Fibroblast of mammary gland (primary cell): ENCODE results near the gene COMMD10.
A peak's percentile ranks its signal among the peaks of the same experiment; 100 is the strongest.
"Not testable (repeated sequence)": the region's sequence is repeated elsewhere in the genome, so short reads cannot be mapped to it uniquely, and the experiment has no call there.

Experiments used
- DNase-seq: peaks from one replicate; pipeline ENCODE4 v3.0.0-alpha.2; 2010; ENCODE audit warnings: low read depth
- H3K4me3 ChIP-seq: 2 replicates; pipeline ENCODE4 v1.5.1; 2011; ENCODE audit warnings: low read depth, mild to moderate bottlenecking, low read length, moderate library complexity; ENCODE audit not compliant: control insufficient read depth
- TF ChIP-seq, protein P1 (sequence below): conservative IDR thresholded peaks from 2 replicates; pipeline ENCODE4 v1.5.1; 2011; ENCODE audit warnings: low read depth, low read length, inconsistent platforms; ENCODE audit not compliant: control insufficient read depth, insufficient read depth

The COMMD10 gene

DNA sequence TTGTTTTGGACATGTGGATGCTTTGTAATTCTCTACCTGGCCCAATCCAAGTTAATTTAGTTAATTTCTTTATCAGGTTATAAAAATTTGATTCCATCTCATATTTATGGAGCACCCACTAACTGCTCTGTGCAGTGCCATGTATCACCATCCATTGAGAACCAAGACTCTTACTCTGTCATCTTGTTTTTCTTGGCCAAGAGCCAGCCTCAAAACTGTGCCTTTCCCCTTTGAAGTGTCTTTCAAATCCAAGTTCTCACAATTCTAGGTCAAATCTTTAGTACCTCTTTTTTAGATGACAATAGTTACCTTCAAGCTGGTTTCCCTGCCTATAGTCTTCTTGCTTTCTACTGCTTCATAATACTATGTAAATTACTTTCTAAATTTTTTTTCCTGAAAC is 3.2 kb downstream of the COMMD10 start:
- H3K4me3 ChIP-seq = no peak overlapping the region
- TF ChIP-seq, protein P1, sequence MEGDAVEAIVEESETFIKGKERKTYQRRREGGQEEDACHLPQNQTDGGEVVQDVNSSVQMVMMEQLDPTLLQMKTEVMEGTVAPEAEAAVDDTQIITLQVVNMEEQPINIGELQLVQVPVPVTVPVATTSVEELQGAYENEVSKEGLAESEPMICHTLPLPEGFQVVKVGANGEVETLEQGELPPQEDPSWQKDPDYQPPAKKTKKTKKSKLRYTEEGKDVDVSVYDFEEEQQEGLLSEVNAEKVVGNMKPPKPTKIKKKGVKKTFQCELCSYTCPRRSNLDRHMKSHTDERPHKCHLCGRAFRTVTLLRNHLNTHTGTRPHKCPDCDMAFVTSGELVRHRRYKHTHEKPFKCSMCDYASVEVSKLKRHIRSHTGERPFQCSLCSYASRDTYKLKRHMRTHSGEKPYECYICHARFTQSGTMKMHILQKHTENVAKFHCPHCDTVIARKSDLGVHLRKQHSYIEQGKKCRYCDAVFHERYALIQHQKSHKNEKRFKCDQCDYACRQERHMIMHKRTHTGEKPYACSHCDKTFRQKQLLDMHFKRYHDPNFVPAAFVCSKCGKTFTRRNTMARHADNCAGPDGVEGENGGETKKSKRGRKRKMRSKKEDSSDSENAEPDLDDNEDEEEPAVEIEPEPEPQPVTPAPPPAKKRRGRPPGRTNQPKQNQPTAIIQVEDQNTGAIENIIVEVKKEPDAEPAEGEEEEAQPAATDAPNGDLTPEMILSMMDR = no peak
- DNase-seq = peak; percentile 12

DNA sequence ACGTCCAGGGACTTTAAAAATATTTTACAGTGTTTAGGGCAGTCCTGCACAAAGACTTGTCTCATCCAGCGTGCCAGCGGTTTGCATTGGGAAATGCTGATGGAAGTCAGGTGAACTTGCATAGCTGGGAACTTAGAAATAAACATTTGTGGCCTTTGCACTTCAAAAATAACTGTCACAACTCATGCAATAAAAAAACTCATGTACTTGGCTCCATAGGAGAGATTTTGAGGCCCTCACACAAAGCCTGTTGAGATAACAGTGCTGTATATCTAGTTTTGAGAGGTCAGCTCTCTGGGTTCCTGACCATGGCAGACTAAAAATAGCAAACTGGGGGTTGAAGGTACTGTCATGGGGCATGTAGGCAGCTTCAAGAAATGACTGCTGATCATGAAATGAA is 5.5 kb downstream of the COMMD10 start:
- no peak for DNase-seq
- H3K4me3 ChIP-seq = no peak overlapping the region
- TF ChIP-seq, protein P1 = no peak

DNA sequence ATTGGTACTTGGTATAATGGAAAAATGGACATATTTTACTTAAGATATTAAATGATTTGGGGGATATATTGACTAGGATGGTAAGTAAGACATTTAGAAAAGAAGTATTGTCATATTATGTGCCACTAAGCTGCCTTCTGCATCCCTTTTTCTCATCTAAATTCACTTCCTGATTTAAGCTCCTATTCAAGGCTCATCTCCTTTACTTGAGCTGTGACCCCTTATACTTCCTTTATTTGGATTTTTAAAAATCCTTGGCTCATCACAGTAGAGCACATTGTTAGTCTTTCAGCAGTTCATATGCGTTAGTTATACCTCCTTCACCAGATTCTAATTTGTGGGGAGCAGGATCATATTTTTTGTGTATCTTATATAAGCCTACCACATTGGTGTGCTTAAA is 6.6 kb downstream of the COMMD10 start:
- TF ChIP-seq, protein P1 = no peak
- DNase-seq = no peak
- no peak overlapping the region for H3K4me3 ChIP-seq

GRCh38 chr5:116097301-116097700 is 12.5 kb downstream of the COMMD10 start:
- TF ChIP-seq, protein P1 = no peak
- DNase-seq = no peak
- H3K4me3 ChIP-seq = no peak overlapping the region

DNA sequence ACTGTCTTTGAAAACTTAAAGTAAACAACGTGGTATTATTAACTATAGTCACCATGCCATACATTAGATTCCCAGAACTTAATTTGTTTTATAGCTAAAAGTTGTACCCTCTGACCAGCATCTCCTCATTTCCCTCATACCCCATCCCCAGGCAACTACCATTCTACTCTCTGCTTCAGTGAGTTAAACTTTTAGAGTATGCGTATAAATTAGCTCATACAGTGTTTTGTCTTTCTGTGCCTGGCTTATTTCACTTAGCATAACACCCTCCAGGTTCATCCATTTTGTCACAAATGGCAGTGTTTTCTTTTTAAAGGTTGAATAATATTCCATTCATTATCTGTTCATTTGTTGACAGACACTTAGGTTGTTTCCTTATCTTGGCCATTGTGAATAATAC is 14.2 kb downstream of the COMMD10 start:
- TF ChIP-seq, protein P1 = no peak
- H3K4me3 ChIP-seq = no peak overlapping the region
- no peak for DNase-seq

GRCh38 chr5:116104941-116105340 is 20.1 kb downstream of the COMMD10 start:
- DNase-seq, H3K4me3 ChIP-seq: not testable (repeated sequence)

GRCh38 chr5:116115163-116115562 is 30.3 kb downstream of the COMMD10 start:
- DNase-seq = no peak
- TF ChIP-seq, protein P1 = no peak
- no peak overlapping the region for H3K4me3 ChIP-seq
